ENCODE measurements around the gene C9orf152. TPM values are rescaled to one million over a fixed set of nuclear protein-coding genes. Genes with fewer than 3 reads are reported as not detected.

The C9orf152 gene
- total and polyA plus RNA-seq, 2 experiments from 2014 or later = not detected

- TF ChIP-seq ETS1 (IDR thresholded peaks at IDR 0.05) (no peak), STAT1 (IDR thresholded peaks at IDR 0.05; ENCODE audit: unreplicated experiment) (no peak), ZNF462 (CRISPR knock-in tag; IDR thresholded peaks at IDR 0.05) (no peak)
Measured at GRCh38 chr9:110187126-110187525, 20.8 kb downstream of the C9orf152 start (continued).

GRCh38 chr9:110186254-110186653, 21.7 kb downstream of the C9orf152 start:
- Histone ChIP-seq H3K27ac (ENCODE audit: low read depth) (no peak overlapping the region), H3K4me1 (ENCODE audit: insufficient read depth) (peaks cover 4% of the 10 kb centered on the region; the same call in 1 of the 2 replicates), H3K4me3 (no peak overlapping the region), H3K27me3 (ENCODE audit: insufficient read depth) (no peaks in the 10 kb centered on the region), H3K4me2 (no peak overlapping the region), H3F3A (replicated peaks; ENCODE audit: low read depth) (no peaks in the 10 kb centered on the region), H3K36me3 (ENCODE audit: insufficient read depth) (no peaks in the 10 kb centered on the region), H4K20me1 (replicated peaks; ENCODE audit: insufficient read depth) (no peaks in the 10 kb centered on the region), H2AFZ (no peak overlapping the region), H3K9me2 (ENCODE audit: insufficient read depth) (0 out of 2 replicates have a peak, but pooled peaks cover 4% of the 10 kb centered on the region), H3K79me2 (replicated peaks; ENCODE audit: insufficient read depth) (no peaks in the 10 kb centered on the region)
- no peak overlapping the region for H3K4me3 Mint-ChIP-seq
- no peak for ATAC-seq
- H3K9me3 Mint-ChIP-seq = no peaks in the 10 kb centered on the region; the same call in 2 of the 3 replicates
- peaks cover 8% of the 10 kb centered on the region for H3K27me3 Mint-ChIP-seq (ENCODE audit: insufficient read depth, low read depth, poor library complexity)
- no peaks in the 10 kb centered on the region for H3K36me3 Mint-ChIP-seq (ENCODE audit: low read depth)
- DNase-seq (ENCODE audit: low spot score) = no peak
- peaks cover 12% of the 10 kb centered on the region; the same call in 2 of the 3 replicates for H3K4me1 Mint-ChIP-seq
- H3K27ac Mint-ChIP-seq = no peak overlapping the region
- TF ChIP-seq CREB1 (CRISPR knock-in tag; IDR thresholded peaks at IDR 0.05; ENCODE audit: low read depth) = no peak
- no peak for TF ChIP-seq POLR2AphosphoS5 (IDR thresholded peaks at IDR 0.05; ENCODE audit: low read depth)
- TF ChIP-seq EZH2phosphoT487 (IDR thresholded peaks at IDR 0.05; ENCODE audit: unreplicated experiment) = no peak
- TF ChIP-seq ZNF114 (CRISPR knock-in tag; IDR thresholded peaks at IDR 0.05) = no peak
- TF ChIP-seq EZH2 (IDR thresholded peaks at IDR 0.05; ENCODE audit: low read depth, unreplicated experiment) = no peak
- no peak for TF ChIP-seq STAT1 (IDR thresholded peaks at IDR 0.05; ENCODE audit: unreplicated experiment)
- no peak for TF ChIP-seq ZNF331 (CRISPR knock-in tag; IDR thresholded peaks at IDR 0.05; ENCODE audit: low read depth)
- TF ChIP-seq REST (IDR thresholded peaks at IDR 0.05; ENCODE audit: unreplicated experiment) = no peak
- TF ChIP-seq JUNB (IDR thresholded peaks at IDR 0.05; ENCODE audit: unreplicated experiment) = no peak
- TF ChIP-seq NANOG (IDR thresholded peaks at IDR 0.05; ENCODE audit: borderline replicate concordance) = no peak
- no peak for TF ChIP-seq ETS1 (IDR thresholded peaks at IDR 0.05)
